Glomerular endothelial cell (primary cell): ENCODE measurements around the gene FNDC10. TPM values are rescaled to one million over a fixed set of nuclear protein-coding genes. Genes with fewer than 3 reads are reported as not detected.
"Not testable (repeated sequence)": the region's sequence is repeated elsewhere in the genome, so short reads cannot be mapped to it uniquely, and the experiment has no call there.

Experiments used
- DNase-seq: peaks from one replicate; pipeline ENCODE4 v3.0.0-alpha.2; 2011; ENCODE audit warnings: low read depth, low spot score; ENCODE audit errors: extremely low read depth
- total RNA-seq: library from RNA; depleted of rRNA; stranded (reverse); fragments of >200 nt; gene quantifications from 2 replicates; pipeline ENCODE4 v1.2.3, GENCODE V29; 2015

The FNDC10 gene
- total RNA-seq, 1 donor from 2014 or later, result 9.9 TPM

GRCh38 chr1:1573843-1574720 is 25.9 kb downstream of the FNDC10 start:
- DNase-seq, result no peak

- DNase-seq, result no peak
These were observed 30.6 kb downstream of the FNDC10 start for GRCh38 chr1:1569341-1569740.

GRCh38 chr1:1567891-1568291 is 32.0 kb downstream of the FNDC10 start:
- DNase-seq, result no peak

GRCh38 chr1:1567152-1567875 is 32.6 kb downstream of the FNDC10 start:
- DNase-seq, result no peak

- no peak for DNase-seq
These were observed 34.6 kb downstream of the FNDC10 start for GRCh38 chr1:1565340-1565739.

- DNase-seq, result no peak
These were observed 35.7 kb downstream of the FNDC10 start for GRCh38 chr1:1564268-1564667.

GRCh38 chr1:1563688-1564087 is 36.2 kb downstream of the FNDC10 start:
- DNase-seq, result no peak

- no peak for DNase-seq
These were observed 37.3 kb downstream of the FNDC10 start for GRCh38 chr1:1562556-1563195.

GRCh38 chr1:1561801-1562470 is 38.0 kb downstream of the FNDC10 start:
- no peak for DNase-seq

GRCh38 chr1:1560178-1560577 is 39.8 kb downstream of the FNDC10 start:
- no peak for DNase-seq

GRCh38 chr1:1559066-1559465 is 40.9 kb downstream of the FNDC10 start:
- no peak for DNase-seq

GRCh38 chr1:1558591-1558990 is 41.3 kb downstream of the FNDC10 start:
- no peak for DNase-seq

- not testable (repeated sequence) for DNase-seq
These were observed 42.2 kb downstream of the FNDC10 start for GRCh38 chr1:1557688-1558087.

- not testable (repeated sequence) for DNase-seq
These were observed 43.0 kb downstream of the FNDC10 start for GRCh38 chr1:1556961-1557360.

- no peak for DNase-seq
These were observed 43.4 kb downstream of the FNDC10 start for GRCh38 chr1:1556505-1556904.

- no peak for DNase-seq
These were observed 44.7 kb downstream of the FNDC10 start for GRCh38 chr1:1554926-1555915.

GRCh38 chr1:1554550-1554925 is 45.4 kb downstream of the FNDC10 start:
- DNase-seq, result no peak

GRCh38 chr1:1553821-1554494 is 46.0 kb downstream of the FNDC10 start:
- DNase-seq, result no peak

- no peak for DNase-seq
These were observed 47.7 kb downstream of the FNDC10 start for GRCh38 chr1:1552263-1552639.
